Esophagus muscularis mucosa (tissue), 4 donors: ENCODE results near the gene PYGL. TPM values are rescaled to one million over a fixed set of nuclear protein-coding genes. Genes with fewer than 3 reads are reported as not detected.

ENCODE experiments used
- DNase-seq: peaks from one replicate; pipeline ENCODE4 v3.0.0-alpha.2; 2017; ENCODE audit errors: extremely low spot score
- H3K27ac ChIP-seq, 4 donors: fragments of 200-600 bp; sonication (generic); replicated peaks in 1 of 4; 1 replicate in 3 of 4; 2 replicates in 1 of 4; pipeline ENCODE4 v1.5.1; 2016 to 2019; ENCODE audit warnings: mild to moderate bottlenecking in 1 of 4
- H3K27me3 ChIP-seq, 4 donors: fragments of 200-600 bp; sonication (generic); one replicate each; pipeline versions ENCODE4 v1.5.1 to v1.6.0; 2016 to 2019
- H3K36me3 ChIP-seq, 4 donors: fragments of 200-600 bp; sonication (generic); one replicate each; pipeline ENCODE4 v1.5.1; 2016 to 2019
- H3K4me1 ChIP-seq, 4 donors: fragments of 200-600 bp; sonication (generic); one replicate each; pipeline ENCODE4 v1.5.1; 2016 to 2019
- H3K4me3 ChIP-seq, 4 donors: fragments of 200-600 bp; sonication (generic); 1 replicate in 2 of 4; 2 replicates in 2 of 4; pipeline ENCODE4 v1.5.1; 2016 to 2019; ENCODE audit warnings: mild to moderate bottlenecking in 4 of 4, moderate library complexity in 1 of 4
- H3K9me3 ChIP-seq, 4 donors: fragments of 200-600 bp; sonication (generic); 1 replicate in 3 of 4; 2 replicates in 1 of 4; pipeline ENCODE4 v1.5.1; 2016 to 2019
- CTCF ChIP-seq, 3 experiments: fragments of 200-600 bp in 2 of 3; fragments of 450-650 bp in 1 of 3; sonication (generic) in 2 of 3; IDR thresholded peaks; one replicate each; pipeline ENCODE4 v1.5.1; 2017 to 2019; ENCODE audit warnings: antibody characterized with exemption in 3 of 3, mild to moderate bottlenecking in 2 of 3, moderate library complexity in 1 of 3
- EP300 ChIP-seq: sonication (generic); formaldehyde crosslinking; IDR thresholded peaks from one replicate; pipeline ENCODE4 v1.6.1; 2017; ENCODE audit warnings: antibody characterized with exemption
- POLR2A ChIP-seq: fragments of 450-650 bp; IDR thresholded peaks from one replicate; pipeline ENCODE4 v1.6.1; 2017; ENCODE audit warnings: antibody characterized with exemption, moderate library complexity, mild to moderate bottlenecking, low read depth
- POLR2AphosphoS5 ChIP-seq, 2 donors: sonication (generic); formaldehyde crosslinking; IDR thresholded peaks; one replicate each; pipeline ENCODE4 v1.6.1; 2017; ENCODE audit warnings: antibody characterized with exemption in 2 of 2
- whole genome bisulfite sequencing: methylation state at CpG from one replicate; pipeline ENCODE4 v1.1.5; 2018; 5-methylcytosine and 5-hydroxymethylcytosine counted together
- intact Hi-C: fragments of 100-400 bp; cut with DNase I; formaldehyde crosslinking; loops from one replicate; pipeline ENCODE4 v1.15.1; 2023
- total RNA-seq, 4 donors: library from RNA; depleted of rRNA; stranded (reverse); fragments of >200 nt; gene quantifications; one replicate each; pipeline versions ENCODE4 v1.1.0 to v1.2.1, GENCODE V29; 2016

Gene PYGL
- total RNA-seq, 4 donors from 2014 or later = 15.0 to 28.5 (median 20.6) TPM

GRCh38 chr14:50935126-50936015, 8.9 kb downstream of the PYGL start:
- H3K36me3 ChIP-seq = peaks cover 0 to 43% (median 8%) of the 10 kb centered on the region in 4 donors
- intact Hi-C loops = no loop called here
- WGBS = 70% methylated on average over 4 of the region's 5 CpGs
- H3K27me3 ChIP-seq = no peaks in the 10 kb centered on the region
- DNase-seq = no peak
- H3K4me1 ChIP-seq = no peaks in the 10 kb centered on the region
- H3K27ac ChIP-seq = no peak overlapping the region
- H3K9me3 ChIP-seq = no peaks in the 10 kb centered on the region
- TF ChIP-seq POLR2AphosphoS5 (IDR thresholded peaks at IDR 0.05) (no peak), EP300 (no peak), POLR2A (no peak), CTCF (IDR thresholded peaks at IDR 0.05) (no peak)
- H3K4me3 ChIP-seq = no peak overlapping the region

- 86% methylated on average over 4 of the region's 4 CpGs for WGBS
Measured at GRCh38 chr14:50932592-50933495, 11.4 kb downstream of the PYGL start.

DNA sequence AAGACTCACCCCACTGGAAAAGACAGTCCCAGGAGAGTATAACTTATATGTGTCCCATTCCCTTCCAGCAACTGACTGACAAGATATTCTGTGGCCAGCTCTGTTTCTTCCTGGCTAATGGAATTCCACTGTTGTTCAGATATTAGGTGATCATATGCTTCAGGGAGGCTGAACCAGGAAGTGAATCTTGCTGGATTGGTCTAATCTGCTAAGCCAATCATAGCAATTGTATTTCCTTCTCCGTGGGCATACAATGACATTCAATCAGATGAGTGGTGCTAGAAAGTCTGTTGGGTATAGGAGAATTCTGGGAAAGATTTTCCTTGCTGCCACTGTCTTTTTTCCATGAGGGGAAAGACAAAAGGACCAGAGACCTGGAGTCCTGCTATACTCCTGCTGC, 12.1 kb downstream of the PYGL start:
- intact Hi-C loops = no loop called here
- Histone ChIP-seq H3K27ac (no peak overlapping the region), H3K4me3 (no peak overlapping the region), H3K4me1 (no peaks in the 10 kb centered on the region), H3K27me3 (no peaks in the 10 kb centered on the region), H3K9me3 (no peaks in the 10 kb centered on the region), H3K36me3 (peaks cover 0 to 61% (median 15%) of the 10 kb centered on the region in 4 donors)
- 60% methylated on average over 1 of the region's 1 CpG for WGBS
- no peak for TF ChIP-seq CTCF (IDR thresholded peaks at IDR 0.05)
- TF ChIP-seq POLR2AphosphoS5 (IDR thresholded peaks at IDR 0.05) = no peak
- TF ChIP-seq POLR2A = no peak
- TF ChIP-seq EP300 = no peak
- no peak for DNase-seq

More at GRCh38 chr14:50932592-50933495, 11.4 kb downstream of the PYGL start:
- intact Hi-C loops = no loop called here
- DNase-seq = no peak
- no peaks in the 10 kb centered on the region for H3K27me3 ChIP-seq
- H3K9me3 ChIP-seq = no peaks in the 10 kb centered on the region
- no peaks in the 10 kb centered on the region for H3K4me1 ChIP-seq
- H3K27ac ChIP-seq = no peak overlapping the region
- no peak for TF ChIP-seq CTCF (IDR thresholded peaks at IDR 0.05)
- TF ChIP-seq POLR2A = no peak
- TF ChIP-seq POLR2AphosphoS5 (IDR thresholded peaks at IDR 0.05) = no peak
- TF ChIP-seq EP300 = no peak
- no peak overlapping the region for H3K4me3 ChIP-seq
- peaks cover 0 to 58% (median 13%) of the 10 kb centered on the region in 4 donors for H3K36me3 ChIP-seq

DNA sequence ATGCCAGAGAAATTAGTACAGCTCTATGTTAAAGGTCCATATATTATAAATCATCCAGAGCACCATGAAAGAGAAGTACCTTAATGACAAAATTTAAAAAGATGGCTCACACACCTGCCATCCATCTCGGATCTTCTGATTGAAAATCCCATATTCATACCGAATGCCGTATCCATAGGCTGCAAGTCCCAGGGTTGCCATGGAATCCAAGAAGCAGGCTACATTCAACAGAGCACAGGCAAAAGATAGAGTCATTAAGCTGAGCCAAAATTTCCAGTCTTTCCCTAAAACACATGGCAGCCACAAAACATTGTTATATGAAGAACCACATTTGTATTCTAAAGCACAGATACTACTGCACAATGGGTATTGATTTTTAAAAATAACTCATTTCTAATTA, 12.7 kb downstream of the PYGL start:
- DNase-seq = no peak
- WGBS = 96% methylated on average over 3 of the region's 3 CpGs
- H3K4me3 ChIP-seq = no peak overlapping the region
- H3K27me3 ChIP-seq = no peaks in the 10 kb centered on the region
- peaks cover 0 to 61% (median 15%) of the 10 kb centered on the region in 4 donors for H3K36me3 ChIP-seq
- H3K9me3 ChIP-seq = no peaks in the 10 kb centered on the region
- TF ChIP-seq CTCF (IDR thresholded peaks at IDR 0.05) (no peak), POLR2A (no peak), POLR2AphosphoS5 (IDR thresholded peaks at IDR 0.05) (no peak), EP300 (no peak)
- no peak overlapping the region for H3K27ac ChIP-seq
- no peaks in the 10 kb centered on the region for H3K4me1 ChIP-seq
- intact Hi-C loops = no loop called here
